ENCODE data around the gene MROH2A. TPM values are rescaled to one million over a fixed set of nuclear protein-coding genes. Genes with fewer than 3 reads are reported as not detected.

MROH2A gene
- total RNA-seq, 6 donors from 2014 or later: not detected

- Histone ChIP-seq H3K36me3 (no peaks in the 10 kb centered on the region), H3K4me1 (peaks cover 9 to 20% (median 11%) of the 10 kb centered on the region in 4 donors), H3K27ac (no peak overlapping the region), H3K9me3 (no peaks in the 10 kb centered on the region), H3K27me3 (peaks cover 0 to 3% (median 0%) of the 10 kb centered on the region in 4 donors), H3K4me3 (no peak overlapping the region)
- DNase-seq (no peak), ATAC-seq (ENCODE audit: low FRiP score in 2 of 2) (no peak)
- 93 to 100% methylated on average over 2 to 6 of the region's 7 CpGs for WGBS, 2 donors
- TF ChIP-seq EP300 (IDR thresholded peaks at IDR 0.05) (no peak), POLR2AphosphoS5 (IDR thresholded peaks at IDR 0.05) (no peak), POLR2A (IDR thresholded peaks at IDR 0.05) (no peak)
- TF ChIP-seq, protein P1, sequence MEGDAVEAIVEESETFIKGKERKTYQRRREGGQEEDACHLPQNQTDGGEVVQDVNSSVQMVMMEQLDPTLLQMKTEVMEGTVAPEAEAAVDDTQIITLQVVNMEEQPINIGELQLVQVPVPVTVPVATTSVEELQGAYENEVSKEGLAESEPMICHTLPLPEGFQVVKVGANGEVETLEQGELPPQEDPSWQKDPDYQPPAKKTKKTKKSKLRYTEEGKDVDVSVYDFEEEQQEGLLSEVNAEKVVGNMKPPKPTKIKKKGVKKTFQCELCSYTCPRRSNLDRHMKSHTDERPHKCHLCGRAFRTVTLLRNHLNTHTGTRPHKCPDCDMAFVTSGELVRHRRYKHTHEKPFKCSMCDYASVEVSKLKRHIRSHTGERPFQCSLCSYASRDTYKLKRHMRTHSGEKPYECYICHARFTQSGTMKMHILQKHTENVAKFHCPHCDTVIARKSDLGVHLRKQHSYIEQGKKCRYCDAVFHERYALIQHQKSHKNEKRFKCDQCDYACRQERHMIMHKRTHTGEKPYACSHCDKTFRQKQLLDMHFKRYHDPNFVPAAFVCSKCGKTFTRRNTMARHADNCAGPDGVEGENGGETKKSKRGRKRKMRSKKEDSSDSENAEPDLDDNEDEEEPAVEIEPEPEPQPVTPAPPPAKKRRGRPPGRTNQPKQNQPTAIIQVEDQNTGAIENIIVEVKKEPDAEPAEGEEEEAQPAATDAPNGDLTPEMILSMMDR (IDR thresholded peaks at IDR 0.05): no peak
These were observed 72.6 kb downstream of the MROH2A start for GRCh38 chr2:233850745-233851144.

DNA sequence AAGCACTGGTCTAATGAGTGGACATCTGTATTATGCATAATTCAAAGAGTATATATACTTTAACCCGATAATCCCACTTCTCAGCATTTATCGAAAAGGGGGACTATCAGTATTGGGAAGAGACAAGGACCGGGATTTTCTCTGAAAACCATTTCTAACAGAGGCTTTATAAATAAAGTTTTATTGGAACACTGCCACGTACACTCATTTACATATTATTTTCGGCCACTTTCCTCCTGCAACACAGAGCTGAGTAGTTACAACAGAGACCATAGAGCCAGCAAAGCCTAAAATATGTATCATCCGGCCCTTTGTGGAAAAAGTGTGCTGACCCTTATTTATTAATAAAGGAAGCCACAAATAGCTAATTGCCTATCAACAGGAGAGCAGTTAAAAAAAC lies 73.0 kb downstream of the MROH2A start:
- WGBS, 2 donors: 97 to 98% methylated on average over 6 of the region's 6 CpGs
- DNase-seq (no peak), ATAC-seq (ENCODE audit: low FRiP score in 2 of 2) (no peak)
- Histone ChIP-seq H3K27me3 (peaks cover 0 to 3% (median 0%) of the 10 kb centered on the region in 4 donors), H3K4me1 (peaks cover 9 to 20% (median 11%) of the 10 kb centered on the region in 4 donors), H3K4me3 (no peak overlapping the region), H3K36me3 (no peaks in the 10 kb centered on the region), H3K27ac (no peak overlapping the region), H3K9me3 (no peaks in the 10 kb centered on the region)
- TF ChIP-seq POLR2A (IDR thresholded peaks at IDR 0.05) (no peak), POLR2AphosphoS5 (IDR thresholded peaks at IDR 0.05) (no peak), EP300 (IDR thresholded peaks at IDR 0.05) (no peak)
- TF ChIP-seq, protein P1 (IDR thresholded peaks at IDR 0.05): no peak

- no peak for TF ChIP-seq POLR2AphosphoS5 (IDR thresholded peaks at IDR 0.05)
- TF ChIP-seq, protein P1 (IDR thresholded peaks at IDR 0.05): no peak
- TF ChIP-seq EP300 (IDR thresholded peaks at IDR 0.05): no peak
- no peak for TF ChIP-seq POLR2A (IDR thresholded peaks at IDR 0.05)
- Histone ChIP-seq H3K27ac (no peak overlapping the region), H3K9me3 (no peaks in the 10 kb centered on the region), H3K27me3 (peaks cover 0 to 3% (median 0%) of the 10 kb centered on the region in 4 donors), H3K4me3 (no peak overlapping the region), H3K36me3 (no peaks in the 10 kb centered on the region), H3K4me1 (peaks cover 9 to 20% (median 11%) of the 10 kb centered on the region in 4 donors)
- 54 to 69% methylated on average over 3 of the region's 3 CpGs for WGBS, 2 donors
- ATAC-seq (ENCODE audit: low FRiP score in 2 of 2) (no peak), DNase-seq (no peak)
These were observed 73.9 kb downstream of the MROH2A start for GRCh38 chr2:233852056-233852455.

- TF ChIP-seq POLR2AphosphoS5 (IDR thresholded peaks at IDR 0.05): no peak
- TF ChIP-seq, protein P1 (IDR thresholded peaks at IDR 0.05): no peak
- no peak for TF ChIP-seq POLR2A (IDR thresholded peaks at IDR 0.05)
- 33 to 44% methylated on average over 7 to 8 of the region's 8 CpGs for WGBS, 2 donors
- Histone ChIP-seq H3K4me1 (peaks cover 9 to 20% (median 11%) of the 10 kb centered on the region in 4 donors), H3K27me3 (no peaks in the 10 kb centered on the region), H3K4me3 (peak overlapping the region in 3 of 4 donors; percentile 66 to 84 (median 77)), H3K9me3 (no peaks in the 10 kb centered on the region), H3K27ac (no peak overlapping the region), H3K36me3 (no peaks in the 10 kb centered on the region)
- no peak for DNase-seq
- ATAC-seq (ENCODE audit: low FRiP score in 2 of 2): no peak
These were observed 75.2 kb downstream of the MROH2A start for GRCh38 chr2:233853353-233853752.

- Histone ChIP-seq H3K4me3 (peak overlapping the region; percentile 66 to 86 (median 80)), H3K27ac (peak overlapping the region in 1 of 4 donors; percentile 52), H3K36me3 (no peaks in the 10 kb centered on the region), H3K27me3 (no peaks in the 10 kb centered on the region), H3K4me1 (peaks cover 9 to 20% (median 11%) of the 10 kb centered on the region in 4 donors), H3K9me3 (no peaks in the 10 kb centered on the region)
- DNase-seq: peak in 1 of 2 donors; percentile 65
- ATAC-seq (ENCODE audit: low FRiP score in 2 of 2): no peak
- 3% methylated on average over 20 to 25 of the region's 25 CpGs for WGBS, 2 donors
- TF ChIP-seq POLR2A (IDR thresholded peaks at IDR 0.05) (no peak), POLR2AphosphoS5 (IDR thresholded peaks at IDR 0.05) (no peak), EP300 (IDR thresholded peaks at IDR 0.05) (no peak)
- TF ChIP-seq, protein P1 (IDR thresholded peaks at IDR 0.05): no peak
These were observed 75.7 kb downstream of the MROH2A start for GRCh38 chr2:233853883-233854240.
